ENCODE results near the gene FAM136A.
"Not testable (repeated sequence)": the region's sequence is repeated elsewhere in the genome, so short reads cannot be mapped to it uniquely, and the experiment has no call there.

FAM136A gene

GRCh38 chr2:70297828-70298227, 4.0 kb downstream of the FAM136A start:
- DNase-seq (ENCODE audit: low spot score): not testable (repeated sequence)

- no peak for DNase-seq (ENCODE audit: low spot score)
Measured at GRCh38 chr2:70283500-70284191, 18.2 kb downstream of the FAM136A start.

GRCh38 chr2:70282439-70282838, 19.4 kb downstream of the FAM136A start:
- no peak for DNase-seq (ENCODE audit: low spot score)

- DNase-seq (ENCODE audit: low spot score): no peak
Measured at GRCh38 chr2:70280242-70280798, 21.5 kb downstream of the FAM136A start.

- no peak for DNase-seq (ENCODE audit: low spot score)
Measured at GRCh38 chr2:70270323-70270722, 31.5 kb downstream of the FAM136A start.

GRCh38 chr2:70269422-70270302, 32.2 kb downstream of the FAM136A start:
- not testable (repeated sequence) for DNase-seq (ENCODE audit: low spot score)

- not testable (repeated sequence) for DNase-seq (ENCODE audit: low spot score)
Measured at GRCh38 chr2:70266925-70267324, 34.9 kb downstream of the FAM136A start.

GRCh38 chr2:70261501-70261900, 40.4 kb downstream of the FAM136A start:
- no peak for DNase-seq (ENCODE audit: low spot score)

GRCh38 chr2:70258532-70258875, 43.4 kb downstream of the FAM136A start:
- no peak for DNase-seq (ENCODE audit: low spot score)

- no peak for DNase-seq (ENCODE audit: low spot score)
Measured at GRCh38 chr2:70255637-70256314, 46.1 kb downstream of the FAM136A start.

GRCh38 chr2:70250434-70250833, 51.4 kb downstream of the FAM136A start:
- no peak for DNase-seq (ENCODE audit: low spot score)

- peak; percentile 100 for DNase-seq (ENCODE audit: low spot score)
Measured at GRCh38 chr2:70248181-70248847, 53.6 kb downstream of the FAM136A start, which contains the start of gene TIA1. TIA1 (minus strand) TSS chr2:70248628; CDS start chr2:70248430, 198 bp downstream.

- peak; percentile 66 for DNase-seq (ENCODE audit: low spot score)
Measured at GRCh38 chr2:70247364-70248180, 54.3 kb downstream of the FAM136A start.

Data from hematopoietic multipotent progenitor cell treated with erythropoietin and hydrocortisone succinate and interleukin-3 and kit ligand, for 17 days (in vitro differentiated cells).